Measurements from ENCODE around the gene ZMAT5. TPM values are rescaled to one million over a fixed set of nuclear protein-coding genes. Genes with fewer than 3 reads are reported as not detected.

Gene ZMAT5
- total RNA-seq, 1 donor: 14.2 TPM

- no peak overlapping the region for H3K4me3 ChIP-seq (ENCODE audit: low read depth, low read length)
- TF ChIP-seq CTCF (IDR thresholded peaks at IDR 0.05; ENCODE audit: insufficient read depth, low read depth, low read length): no peak
- no peak for DNase-seq (ENCODE audit: low read depth)
Measured at GRCh38 chr22:29693161-29693560, 73.6 kb downstream of the ZMAT5 start.

- no peak overlapping the region for H3K4me3 ChIP-seq (ENCODE audit: low read depth, low read length)
- TF ChIP-seq CTCF (IDR thresholded peaks at IDR 0.05; ENCODE audit: insufficient read depth, low read depth, low read length): no peak
- no peak for DNase-seq (ENCODE audit: low read depth)
Measured at GRCh38 chr22:29692327-29692640, 74.5 kb downstream of the ZMAT5 start.

GRCh38 chr22:29691636-29692326 lies 75.0 kb downstream of the ZMAT5 start:
- H3K4me3 ChIP-seq (ENCODE audit: low read depth, low read length): no peak overlapping the region
- no peak for TF ChIP-seq CTCF (IDR thresholded peaks at IDR 0.05; ENCODE audit: insufficient read depth, low read depth, low read length)
- no peak for DNase-seq (ENCODE audit: low read depth)

GRCh38 chr22:29690476-29690875 lies 76.3 kb downstream of the ZMAT5 start:
- no peak overlapping the region for H3K4me3 ChIP-seq (ENCODE audit: low read depth, low read length)
- no peak for TF ChIP-seq CTCF (IDR thresholded peaks at IDR 0.05; ENCODE audit: insufficient read depth, low read depth, low read length)

DNA sequence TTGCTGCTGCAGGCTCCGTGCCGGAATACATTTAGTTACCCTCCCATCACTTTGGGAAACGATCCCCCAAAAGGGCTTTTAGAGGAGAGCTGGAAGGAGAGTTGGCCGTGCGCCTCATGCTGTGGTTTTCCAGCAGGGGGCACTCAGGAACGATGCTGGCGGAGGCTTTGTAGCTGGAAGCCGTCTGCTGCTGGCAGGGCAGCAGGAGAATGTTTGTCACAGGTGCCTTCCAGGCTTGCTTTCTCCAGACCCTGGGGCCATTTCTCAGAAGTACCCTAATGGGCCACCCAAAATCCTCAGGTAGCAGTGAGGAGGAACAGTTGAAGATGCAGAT lies 77.0 kb downstream of the ZMAT5 start:
- peak; percentile 75 for TF ChIP-seq CTCF (IDR thresholded peaks at IDR 0.05; ENCODE audit: insufficient read depth, low read depth, low read length)

More at GRCh38 chr22:29690476-29690875, 76.3 kb downstream of the ZMAT5 start:
- no peak for DNase-seq (ENCODE audit: low read depth)

GRCh38 chr22:29689206-29689879 lies 77.5 kb downstream of the ZMAT5 start:
- TF ChIP-seq CTCF (IDR thresholded peaks at IDR 0.05; ENCODE audit: insufficient read depth, low read depth, low read length): no peak
- H3K4me3 ChIP-seq (ENCODE audit: low read depth, low read length): no peak overlapping the region
- no peak for DNase-seq (ENCODE audit: low read depth)

More for the DNA sequence above, 77.0 kb downstream of the ZMAT5 start:
- no peak overlapping the region for H3K4me3 ChIP-seq (ENCODE audit: low read depth, low read length)
- DNase-seq (ENCODE audit: low read depth): peak; percentile 44
